HG02970 (cell line): ENCODE measurements around the gene APCDD1.
"Not testable (repeated sequence)": the region's sequence is repeated elsewhere in the genome, so short reads cannot be mapped to it uniquely, and the experiment has no call there.

ENCODE experiments used
- ATAC-seq: cut with Tn5 transposase; IDR thresholded peaks from one replicate; pipeline ENCODE4 v1.9.1; 2021; ENCODE audit warnings: mild to moderate bottlenecking, moderate library complexity, moderate number of reproducible peaks; ENCODE audit not compliant: unreplicated experiment, low FRiP score

APCDD1 gene

DNA sequence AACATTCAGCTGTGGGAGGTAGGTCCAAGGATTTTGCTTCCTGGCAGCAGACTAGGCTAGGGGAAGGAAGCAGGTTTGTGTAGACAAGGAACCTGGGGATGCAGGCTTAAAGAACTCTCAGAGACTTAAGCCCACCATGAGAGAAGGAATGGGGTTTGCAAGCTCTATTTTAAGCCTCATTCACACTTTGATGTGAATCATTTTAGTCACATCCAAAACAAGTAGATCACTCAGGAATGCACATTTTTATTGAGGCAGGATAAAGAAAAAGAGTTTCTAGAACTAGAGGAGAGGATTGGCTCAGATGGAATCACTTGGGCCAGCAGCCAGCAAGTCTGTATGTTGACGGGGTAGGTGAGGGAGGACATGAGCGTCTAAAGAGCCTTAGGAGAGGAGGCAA, 68.1 kb downstream of the APCDD1 start:
- ATAC-seq = no peak

DNA sequence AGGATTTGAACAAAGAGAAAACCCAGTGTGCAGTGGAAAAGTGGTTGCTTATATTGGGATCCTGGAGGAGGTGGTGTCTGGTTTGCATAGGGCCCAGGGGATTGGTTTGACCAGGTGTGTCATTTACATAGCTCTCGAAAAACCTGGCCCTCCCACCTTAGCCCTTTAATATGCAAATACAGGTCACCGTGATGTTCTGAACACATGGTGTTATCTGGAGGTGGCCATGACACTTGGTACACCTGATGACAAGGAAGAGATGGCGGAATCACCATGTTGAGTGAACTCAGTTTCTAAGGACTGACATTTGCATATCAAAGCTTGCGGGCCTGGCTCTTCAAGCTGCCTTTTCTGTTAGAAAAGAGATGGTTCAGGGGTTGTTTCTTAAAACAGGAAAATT, 69.1 kb downstream of the APCDD1 start:
- ATAC-seq = no peak

DNA sequence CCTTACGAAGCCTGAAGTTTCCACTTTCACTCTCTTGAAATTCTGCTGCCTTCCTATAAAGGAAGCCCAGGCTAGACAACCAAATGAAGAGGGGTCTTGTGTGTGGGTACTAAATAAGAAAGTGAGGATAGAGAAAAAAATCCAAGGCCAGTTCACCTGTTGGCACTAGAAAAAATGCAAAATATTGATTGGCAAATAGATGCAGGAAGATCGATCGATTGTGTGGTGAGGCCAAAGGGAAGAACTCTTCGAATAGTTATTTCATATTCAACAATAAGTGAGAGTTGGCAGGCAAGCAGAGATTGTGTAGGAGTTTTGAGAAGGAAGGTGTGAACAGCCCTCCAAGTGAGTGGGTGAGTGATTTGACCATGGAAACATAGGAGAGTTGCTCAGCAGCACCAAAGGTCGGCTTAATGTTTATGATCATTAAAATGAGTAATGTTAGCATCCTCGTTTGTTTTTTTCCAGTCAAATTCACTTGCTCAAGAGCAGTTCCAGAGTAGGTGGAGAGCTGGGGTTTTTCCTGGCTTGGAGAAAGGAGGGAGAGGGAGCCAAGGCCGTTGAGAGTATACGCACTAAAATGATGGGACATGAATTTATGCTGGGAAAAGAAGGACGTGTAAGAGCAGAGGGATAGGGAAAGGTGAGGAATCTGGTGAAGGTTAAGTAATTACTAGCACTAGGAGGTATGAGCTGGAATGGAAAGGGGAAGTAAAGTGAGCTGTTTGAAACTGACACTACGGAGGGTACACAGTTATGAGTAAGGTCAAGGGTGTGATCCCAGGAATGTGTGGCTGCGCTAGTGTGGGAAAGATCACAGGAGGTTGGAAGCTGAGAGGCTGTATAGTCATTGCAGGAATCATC, 70.3 kb downstream of the APCDD1 start:
- no peak for ATAC-seq

DNA sequence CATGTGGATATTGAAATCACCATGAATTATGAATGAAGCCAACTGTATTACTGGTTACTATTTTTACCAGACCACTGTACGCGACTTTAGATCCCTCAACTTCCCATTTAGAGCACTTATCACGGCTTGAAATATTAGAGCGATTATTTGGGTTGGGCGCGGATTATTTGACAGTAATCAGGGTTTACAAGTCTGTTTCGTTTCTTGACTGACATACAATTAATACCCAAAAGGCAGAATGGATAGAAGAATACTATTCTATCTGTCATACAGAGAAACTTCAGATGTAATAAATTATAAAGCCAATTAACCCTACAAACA, 70.9 kb downstream of the APCDD1 start:
- no peak for ATAC-seq

DNA sequence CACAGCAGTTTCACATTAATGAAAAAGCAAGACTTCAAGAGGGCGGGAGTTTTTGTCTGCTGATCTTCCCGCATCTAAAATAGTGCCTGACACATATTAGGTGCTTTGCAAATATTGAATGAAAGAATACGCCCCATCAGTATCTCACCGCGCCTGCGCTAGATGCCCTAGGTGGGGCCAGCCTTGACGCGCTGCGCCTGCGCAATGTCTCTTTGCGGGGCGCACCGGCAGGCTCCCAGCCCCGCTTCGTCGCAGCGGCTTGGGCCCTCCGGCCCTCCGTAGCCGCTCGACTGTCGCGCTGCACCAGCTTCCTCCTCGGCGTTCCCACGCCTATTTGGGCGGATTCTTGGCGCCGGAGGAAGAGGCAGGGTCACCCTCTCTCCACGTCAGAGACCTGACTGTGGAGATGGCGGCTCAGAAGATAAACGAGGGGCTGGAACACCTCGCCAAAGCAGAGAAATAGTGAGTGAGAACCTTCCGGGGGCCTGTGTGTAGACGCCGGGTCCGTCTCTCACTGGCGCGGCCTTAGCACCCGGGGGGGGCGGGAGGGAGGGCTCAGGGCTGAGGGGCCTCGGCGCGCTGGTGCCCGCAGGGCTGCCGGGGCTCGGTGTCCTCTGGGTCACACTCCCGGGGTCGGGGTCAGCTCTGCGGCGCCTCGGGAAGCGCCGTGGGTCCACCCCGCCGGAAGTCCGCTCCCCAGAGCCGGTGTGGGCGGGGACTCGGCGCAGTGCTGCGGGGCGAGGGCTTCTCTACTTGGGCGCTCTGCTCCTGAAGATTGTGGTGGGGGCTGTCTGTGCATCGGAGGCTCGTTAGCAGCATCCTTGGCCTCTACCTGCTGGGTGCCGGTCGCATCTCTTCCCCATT, 71.5 kb downstream of the APCDD1 start, which contains the start of gene NAPG:
TSS of gene NAPG (plus strand) at position 331 of the 864 bp plus-strand sequence. CDS start at position 407, 76 bp downstream.
- ATAC-seq = peak; percentile 85

DNA sequence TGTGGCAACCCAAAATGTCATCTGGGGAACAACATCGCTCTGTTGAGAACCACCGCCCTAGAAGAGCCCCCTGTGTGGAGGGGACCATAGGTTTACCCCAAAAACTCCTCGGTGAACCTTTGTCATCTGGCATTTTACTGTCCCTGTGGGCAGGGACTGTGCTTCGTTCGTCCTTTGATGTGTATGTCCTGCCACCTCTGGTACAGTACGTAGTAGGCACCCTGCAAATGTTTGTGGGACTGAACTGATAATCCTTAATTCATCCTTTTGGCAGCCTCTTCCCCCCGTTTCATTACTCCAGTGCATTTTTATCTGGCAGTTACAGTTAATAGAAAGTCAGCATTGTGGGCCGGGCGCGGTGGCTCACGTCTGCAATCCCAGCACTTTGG, 72.1 kb downstream of the APCDD1 start:
- ATAC-seq = peak; percentile 3

DNA sequence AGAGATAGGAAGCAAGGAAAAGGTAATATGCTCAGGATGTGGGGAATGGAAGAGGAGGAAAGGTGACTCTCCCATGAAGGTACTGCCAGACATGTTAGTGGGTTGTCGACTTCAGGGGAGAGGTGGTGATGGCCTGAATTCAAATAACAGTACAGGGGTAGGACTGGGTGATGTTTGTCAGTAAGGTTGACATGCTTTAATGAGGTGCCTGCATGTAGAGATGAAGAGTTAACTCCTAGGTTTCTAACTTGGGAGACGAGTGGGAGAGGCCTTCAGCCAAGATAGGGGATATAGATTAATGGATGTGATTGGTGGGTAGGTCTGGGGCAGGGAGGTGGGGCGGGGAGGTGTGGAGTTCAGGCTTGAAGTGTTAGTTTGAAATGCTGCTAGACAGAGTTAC, 74.0 kb downstream of the APCDD1 start:
- ATAC-seq = no peak

DNA sequence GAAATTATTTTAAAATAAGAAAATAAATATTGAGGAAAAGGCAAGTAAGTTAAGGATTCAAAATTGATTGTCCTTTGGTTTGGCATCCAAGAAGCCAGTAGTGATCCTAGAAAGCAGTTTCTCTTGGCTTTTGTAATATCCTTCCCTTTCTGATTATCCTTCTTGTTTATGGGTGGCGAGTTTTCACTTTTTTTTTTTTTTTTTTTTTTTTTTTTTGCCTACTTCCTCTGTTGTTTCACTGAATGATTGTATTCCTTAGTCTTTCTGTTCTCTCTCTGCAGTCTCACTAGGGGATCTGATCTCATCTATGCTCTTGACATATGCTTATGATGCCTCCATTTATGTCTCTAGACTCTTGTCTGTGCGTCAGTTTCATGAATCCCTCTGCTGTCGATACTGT, 75.6 kb downstream of the APCDD1 start:
- no peak for ATAC-seq

DNA sequence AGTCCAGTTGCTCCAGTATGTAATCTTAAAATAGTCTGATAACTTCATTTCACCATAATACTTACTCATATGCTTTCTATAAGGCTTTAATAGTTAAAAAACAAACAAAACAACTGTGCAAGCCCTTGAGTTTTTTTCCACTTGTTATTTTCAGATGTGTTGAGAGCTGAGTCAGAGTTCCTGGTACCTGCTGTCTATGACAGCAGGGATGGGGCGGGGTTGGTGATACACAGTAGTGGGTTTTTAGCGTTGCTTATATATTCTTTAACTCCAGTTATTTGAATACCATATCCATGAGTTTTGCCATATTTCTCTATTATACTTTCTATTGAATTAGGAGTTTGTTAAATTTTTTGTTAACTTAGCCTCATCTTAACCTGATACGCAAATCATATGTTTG, 76.4 kb downstream of the APCDD1 start:
- ATAC-seq = no peak

DNA sequence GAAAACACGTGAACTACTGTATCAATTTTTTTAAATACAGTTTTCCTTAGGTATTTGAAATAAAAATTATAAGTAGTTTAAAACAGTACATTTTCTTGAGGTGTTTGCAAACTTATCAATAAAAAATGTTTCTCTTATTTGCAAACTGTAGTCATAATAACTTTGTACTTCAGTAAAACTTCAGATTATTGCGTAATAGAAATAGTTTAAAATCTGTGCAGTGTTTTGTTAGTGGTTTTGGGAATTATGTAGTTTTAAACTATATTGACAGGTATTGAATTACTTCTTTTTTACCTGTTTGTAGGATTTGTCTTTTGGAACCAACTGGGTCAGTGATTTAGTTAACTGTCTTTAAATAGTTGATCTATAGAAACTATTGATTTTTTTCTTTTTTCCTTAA, 78.7 kb downstream of the APCDD1 start:
- no peak for ATAC-seq

DNA sequence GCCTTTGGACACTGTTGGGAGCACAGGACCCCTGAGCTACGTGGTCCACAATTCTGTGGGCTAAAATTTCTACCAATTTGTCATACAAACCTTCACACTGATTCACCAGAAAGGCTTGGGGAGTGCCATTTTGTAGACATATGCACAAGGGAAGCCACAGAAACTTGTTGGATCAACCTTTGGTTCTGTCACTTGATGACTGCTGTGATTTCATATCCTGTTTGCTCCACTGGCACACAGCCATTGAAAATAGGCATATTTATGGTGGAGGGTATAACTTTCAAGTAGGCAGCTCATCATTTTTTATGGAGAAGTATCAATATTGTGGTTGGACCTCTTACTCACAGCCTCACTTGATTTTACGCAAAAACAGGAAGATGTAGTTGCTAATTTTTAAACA, 81.8 kb downstream of the APCDD1 start:
- no peak for ATAC-seq

DNA sequence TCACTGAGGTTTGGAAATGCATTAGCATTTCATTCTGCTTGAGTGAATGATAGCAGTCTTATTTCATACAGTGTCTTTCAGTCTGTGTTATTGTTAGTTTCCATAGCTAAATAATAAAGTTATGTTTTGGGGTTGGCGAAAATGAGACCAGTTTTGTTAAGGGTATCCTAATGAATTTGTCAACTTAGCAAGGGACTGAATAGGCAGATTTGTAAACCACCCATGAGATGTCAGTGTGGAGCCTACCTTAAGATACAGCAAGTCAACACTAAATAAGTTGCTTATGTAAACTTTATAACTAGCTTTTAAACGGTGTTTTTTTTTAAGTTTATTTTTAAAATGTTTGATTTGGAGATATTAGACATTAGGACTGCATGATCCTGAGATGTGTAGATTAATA, 83.3 kb downstream of the APCDD1 start:
- ATAC-seq = no peak

DNA sequence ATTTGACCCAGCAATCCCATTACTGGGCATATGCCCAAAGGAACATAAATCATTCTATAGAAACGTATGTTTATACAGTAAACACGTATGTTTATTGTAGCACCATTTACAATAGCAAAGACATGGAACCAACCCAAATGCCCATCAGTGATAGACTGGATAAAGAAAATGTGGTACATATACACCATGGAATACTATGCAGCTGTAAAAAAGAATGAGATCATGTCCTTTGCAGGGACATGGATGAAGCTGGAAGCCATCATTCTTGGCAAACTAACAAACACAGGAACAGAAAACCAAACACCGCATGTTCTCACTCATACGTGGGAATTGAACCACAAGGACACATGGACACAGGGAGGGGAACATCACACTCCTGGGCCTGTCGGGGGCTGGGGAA, 84.7 kb downstream of the APCDD1 start:
- ATAC-seq = not testable (repeated sequence)
